H1 (cell line): Measurements from ENCODE around the gene MPP3. TPM values are rescaled to one million over a fixed set of nuclear protein-coding genes. Genes with fewer than 3 reads are reported as not detected.

Experiments
- CTCF ChIA-PET: fragments of 300-600 bp; sonication (Branson Sonifier 250); formaldehyde crosslinking; loops from one replicate; lab custom pipeline; 2021; ENCODE audit not compliant: partially characterized antibody; lab: Charles Lee
- POLR2A ChIA-PET: fragments of 300-600 bp; sonication (Branson Sonifier 250); formaldehyde crosslinking; loops from one replicate; lab custom pipeline; 2021; ENCODE audit warnings: inconsistent platforms; ENCODE audit not compliant: partially characterized antibody; lab: Charles Lee
- DNase-seq, 2 experiments: peaks; one replicate each; pipeline versions ENCODE4 v3.0.0 to v3.0.0-alpha.2; 2010 to 2022; ENCODE audit warnings: low spot score in 2 of 2, low read depth in 1 of 2, mixed read lengths in 1 of 2
- FAIRE-seq: peaks from 2 replicates; lab custom pipeline; 2011; peaks lifted over from hg19 to GRCh38; lab: Jason Lieb, UNC
- H2AFZ ChIP-seq: 2 replicates; pipeline ENCODE4 v1.8.1; 2012; ENCODE audit warnings: low read length, inconsistent platforms
- H2AK5ac ChIP-seq: 2 replicates; pipeline ENCODE4 v1.6.1; 2013; ENCODE audit warnings: low read depth, low read length
- H2BK120ac ChIP-seq: replicated peaks from 2 replicates; pipeline ENCODE3; 2013; ENCODE audit warnings: low read depth, low read length, inconsistent platforms
- H2BK12ac ChIP-seq: 2 replicates; pipeline ENCODE4 v1.6.1; 2013; ENCODE audit warnings: low read depth, low read length
- H2BK15ac ChIP-seq: 2 replicates; pipeline ENCODE4 v1.6.1; 2013; ENCODE audit warnings: low read length
- H2BK20ac ChIP-seq: 2 replicates; pipeline ENCODE4 v1.6.1; 2013; ENCODE audit warnings: low read length
- H2BK5ac ChIP-seq: 2 replicates; pipeline ENCODE4 v1.6.1; 2013; ENCODE audit warnings: low read depth, low read length
- H3K14ac ChIP-seq: 2 replicates; pipeline ENCODE4 v1.6.1; 2013; ENCODE audit warnings: inconsistent platforms; ENCODE audit not compliant: insufficient read length
- H3K18ac ChIP-seq: 2 replicates; pipeline ENCODE4 v1.6.1; 2013; ENCODE audit warnings: low read length; ENCODE audit errors: extremely low read depth
- H3K23ac ChIP-seq: 2 replicates; pipeline ENCODE4 v1.6.1; 2013; ENCODE audit warnings: inconsistent platforms; ENCODE audit not compliant: insufficient read length
- H3K23me2 ChIP-seq: 2 replicates; pipeline ENCODE4 v1.6.1; 2013; ENCODE audit warnings: low read depth, low read length
- H3K27ac ChIP-seq: 2 replicates; pipeline ENCODE4 v1.6.1; 2011; ENCODE audit warnings: low read depth, low read length, inconsistent platforms
- H3K27me3 ChIP-seq, 4 experiments: replicated peaks in 1 of 4; 1 replicate in 1 of 4; 2 replicates in 3 of 4; pipeline versions ENCODE4 v1.6.1 to v1.8.1; 2011 to 2013; ENCODE audit warnings: low read length in 3 of 4, mild to moderate bottlenecking in 3 of 4, inconsistent platforms in 2 of 4, mixed read lengths in 2 of 4, moderate library complexity in 1 of 4; ENCODE audit not compliant: control insufficient read depth in 3 of 4, insufficient read depth in 3 of 4; ENCODE audit errors: extremely low read depth in 1 of 4
- H3K36me3 ChIP-seq, 4 experiments: 2 replicates each; pipeline versions ENCODE4 v1.6.1 to v1.8.1; 2011 to 2013; ENCODE audit warnings: mild to moderate bottlenecking in 4 of 4, low read length in 3 of 4, moderate library complexity in 2 of 4, control low read depth in 1 of 4, inconsistent platforms in 1 of 4; ENCODE audit not compliant: insufficient read depth in 4 of 4, control insufficient read depth in 2 of 4
- H3K4ac ChIP-seq: replicated peaks from 2 replicates; pipeline ENCODE3; 2013; ENCODE audit warnings: low read length, low read depth, mixed read lengths, inconsistent platforms; ENCODE audit not compliant: insufficient read length
- H3K4me1 ChIP-seq, 4 experiments: replicated peaks in 1 of 4; 1 replicate in 1 of 4; 2 replicates in 3 of 4; pipeline versions ENCODE4 v1.6.1 to v1.8.1; 2011 to 2013; ENCODE audit warnings: low read length in 3 of 4, inconsistent platforms in 2 of 4, mixed read lengths in 1 of 4; ENCODE audit not compliant: insufficient read depth in 4 of 4, control insufficient read depth in 3 of 4
- H3K4me2 ChIP-seq, 2 experiments: 2 replicates each; pipeline versions ENCODE4 v1.6.1 to v1.8.1; 2011 to 2013; ENCODE audit warnings: low read depth in 2 of 2, low read length in 2 of 2, control low read depth in 1 of 2, inconsistent platforms in 1 of 2, mild to moderate bottlenecking in 1 of 2; ENCODE audit not compliant: insufficient read depth in 1 of 2
- H3K4me3 ChIP-seq, 4 experiments: fragments of 200-600, 300-600 bp in 1 of 4; sonication (generic), shearing (Covaris generic), sonication (Bioruptor Twin) in 1 of 4; 2 replicates each; pipeline versions ENCODE4 v1.5.1 to v1.8.1; 2011 to 2016; ENCODE audit warnings: low read length in 4 of 4, low read depth in 3 of 4, control low read depth in 2 of 4, inconsistent platforms in 2 of 4, mild to moderate bottlenecking in 2 of 4, mixed read lengths in 1 of 4, moderate library complexity in 1 of 4; ENCODE audit not compliant: insufficient read depth in 2 of 4; ENCODE audit errors: extremely low read depth in 1 of 4
- H3K56ac ChIP-seq: replicated peaks from 2 replicates; pipeline ENCODE3; 2013; ENCODE audit warnings: low read depth, mild to moderate bottlenecking, mixed read lengths, low read length, inconsistent platforms; ENCODE audit not compliant: insufficient read length
- H3K79me1 ChIP-seq: 2 replicates; pipeline ENCODE4 v1.6.1; 2013; ENCODE audit warnings: low read depth, low read length, control low read depth
- H3K79me2 ChIP-seq, 2 experiments: 2 replicates each; pipeline versions ENCODE4 v1.6.1 to v1.8.1; 2012 to 2013; ENCODE audit warnings: low read length in 2 of 2, mild to moderate bottlenecking in 2 of 2, inconsistent platforms in 1 of 2; ENCODE audit not compliant: insufficient read depth in 2 of 2, control insufficient read depth in 1 of 2
- H3K9ac ChIP-seq, 4 experiments: replicated peaks in 1 of 4; 1 replicate in 1 of 4; 2 replicates in 3 of 4; pipeline versions ENCODE4 v1.6.1 to v1.8.1; 2011 to 2013; ENCODE audit warnings: low read depth in 3 of 4, low read length in 3 of 4, control low read depth in 2 of 4, mild to moderate bottlenecking in 2 of 4, moderate library complexity in 2 of 4, inconsistent platforms in 1 of 4; ENCODE audit errors: extremely low read depth in 1 of 4
- H3K9me3 ChIP-seq, 2 experiments: 2 replicates each; pipeline versions ENCODE4 v1.6.1 to v1.8.1; 2012 to 2013; ENCODE audit warnings: mild to moderate bottlenecking in 2 of 2, moderate library complexity in 2 of 2, control low read depth in 1 of 2, inconsistent platforms in 1 of 2, low read depth in 1 of 2, low read length in 1 of 2, mixed read lengths in 1 of 2; ENCODE audit not compliant: insufficient read depth in 2 of 2
- H4K20me1 ChIP-seq, 2 experiments: replicated peaks in 1 of 2; 2 replicates each; pipeline versions ENCODE3 to v1.8.1; 2011 to 2013; ENCODE audit warnings: inconsistent platforms in 2 of 2, low read length in 2 of 2, mild to moderate bottlenecking in 1 of 2; ENCODE audit not compliant: insufficient read depth in 2 of 2, control insufficient read depth in 1 of 2
- H4K5ac ChIP-seq: 2 replicates; pipeline ENCODE4 v1.6.1; 2013; ENCODE audit warnings: low read length, low read depth, mixed read lengths, inconsistent platforms; ENCODE audit not compliant: insufficient read length
- H4K8ac ChIP-seq: 2 replicates; pipeline ENCODE4 v1.8.0; 2013; ENCODE audit warnings: mild to moderate bottlenecking, moderate library complexity, low read length, inconsistent platforms; ENCODE audit not compliant: insufficient read depth; ENCODE audit errors: extremely low read depth
- H4K91ac ChIP-seq: replicated peaks from 2 replicates; pipeline ENCODE3; 2013; ENCODE audit warnings: low read length, mixed read lengths, inconsistent platforms; ENCODE audit not compliant: insufficient read length
- CEBPB ChIP-seq: IDR thresholded peaks from 2 replicates; pipeline ENCODE4 v1.6.1; 2012; ENCODE audit warnings: low read depth, low read length
- CHD1 ChIP-seq: IDR thresholded peaks from 2 replicates; pipeline ENCODE4 v1.6.1; 2012; ENCODE audit warnings: low read depth, low read length, improper control_type of control experiment
- CHD2 ChIP-seq: IDR thresholded peaks from 2 replicates; pipeline ENCODE4 v1.6.1; 2012; ENCODE audit warnings: low read length, improper control_type of control experiment
- HDAC2 ChIP-seq, 2 experiments: fragments of 300-600 bp in 1 of 2; sonication (generic) in 1 of 2; IDR thresholded peaks; 2 replicates each; pipeline ENCODE4 v1.6.1; 2011 to 2012; ENCODE audit warnings: low read depth in 2 of 2, low read length in 2 of 2, mild to moderate bottlenecking in 2 of 2, moderate library complexity in 2 of 2, borderline replicate concordance in 1 of 2, inconsistent platforms in 1 of 2
- MAFK ChIP-seq: IDR thresholded peaks from 2 replicates; pipeline ENCODE4 v1.6.1; 2012; ENCODE audit warnings: low read depth, mild to moderate bottlenecking, improper control_type of control experiment, low read length
- NRF1 ChIP-seq: IDR thresholded peaks from 2 replicates; pipeline ENCODE4 v1.6.1; 2011; ENCODE audit warnings: mild to moderate bottlenecking, low read depth, low read length, improper control_type of control experiment
- PHF8 ChIP-seq: fragments of 200-600 bp; sonication (generic); conservative IDR thresholded peaks from 2 replicates; pipeline ENCODE4 v1.7.1; 2012; ENCODE audit warnings: low read depth, mild to moderate bottlenecking, inconsistent platforms, low read length, moderate library complexity
- SIX5 ChIP-seq: IDR thresholded peaks from 2 replicates; pipeline ENCODE4 v1.6.1; 2011; ENCODE audit warnings: mild to moderate bottlenecking, low read depth, low read length
- SP1 ChIP-seq: IDR thresholded peaks from 2 replicates; pipeline ENCODE4 v1.6.1; 2011; ENCODE audit warnings: low read depth, low read length
- YY1 ChIP-seq: IDR thresholded peaks from 2 replicates; pipeline ENCODE4 v1.6.1; 2011; ENCODE audit warnings: low read depth, mild to moderate bottlenecking, low read length
- WGBS, 2 experiments: shearing (Covaris generic) in 1 of 2; methylation state at CpG; one replicate each; pipeline versions ENCODE4 v1.1.6 to v1.1.7; 2013 to 2015; ENCODE audit warnings: low lambda C conversion rate in 2 of 2, mixed read lengths in 2 of 2, inconsistent platforms in 1 of 2, low coverage in 1 of 2, missing lambda C conversion rate in 1 of 2; ENCODE audit not compliant: insufficient replicate concordance in 2 of 2, insufficient coverage in 1 of 2, insufficient read length in 1 of 2; ENCODE audit errors: extremely low coverage in 1 of 2, missing lambda C conversion rate in 1 of 2; 5-methylcytosine and 5-hydroxymethylcytosine counted together
- polyA plus RNA-seq, 7 experiments: library from polyadenylated mRNA; depleted of rRNA in 3 of 7; stranded (reverse) in 5 of 7; unstranded in 2 of 7; fragments of >200 nt in 5 of 7; fragments of 200-250 nt in 2 of 7; gene quantifications; 1 replicate in 5 of 7; 2 replicates in 1 of 7; 4 replicates in 1 of 7; pipeline versions ENCODE4 v1.2.1 to v1.2.3, GENCODE V29; 2011 to 2013; ENCODE audit warnings: missing spikeins in 2 of 7, mixed read lengths in 2 of 7
- total RNA-seq: library from RNA; stranded (reverse); fragmentation: NEBNext Ultra II Directional; extraction: Animal tissue kit (Norgen Biotek cat#: 25700); gene quantifications from 2 replicates; pipeline ENCODE4 v1.2.1, GENCODE V29; 2021
- TF ChIP-seq, protein P1 (sequence below), 3 experiments: IDR thresholded peaks; 1 replicate in 2 of 3; 2 replicates in 1 of 3; pipeline versions ENCODE4 v1.5.1 to v1.6.1; 2011; ENCODE audit warnings: low read length in 3 of 3, mild to moderate bottlenecking in 3 of 3, inconsistent platforms in 2 of 3, low read depth in 1 of 3, moderate library complexity in 1 of 3; ENCODE audit not compliant: insufficient read depth in 1 of 3; ENCODE audit errors: control extremely low read depth in 1 of 3

MPP3 gene
- total and polyA plus RNA-seq, 2 of the 8 experiments (the other 6 are each of a cell fraction or from before 2014, with no cell fraction given) = 3.1 to 6.1 TPM

DNA sequence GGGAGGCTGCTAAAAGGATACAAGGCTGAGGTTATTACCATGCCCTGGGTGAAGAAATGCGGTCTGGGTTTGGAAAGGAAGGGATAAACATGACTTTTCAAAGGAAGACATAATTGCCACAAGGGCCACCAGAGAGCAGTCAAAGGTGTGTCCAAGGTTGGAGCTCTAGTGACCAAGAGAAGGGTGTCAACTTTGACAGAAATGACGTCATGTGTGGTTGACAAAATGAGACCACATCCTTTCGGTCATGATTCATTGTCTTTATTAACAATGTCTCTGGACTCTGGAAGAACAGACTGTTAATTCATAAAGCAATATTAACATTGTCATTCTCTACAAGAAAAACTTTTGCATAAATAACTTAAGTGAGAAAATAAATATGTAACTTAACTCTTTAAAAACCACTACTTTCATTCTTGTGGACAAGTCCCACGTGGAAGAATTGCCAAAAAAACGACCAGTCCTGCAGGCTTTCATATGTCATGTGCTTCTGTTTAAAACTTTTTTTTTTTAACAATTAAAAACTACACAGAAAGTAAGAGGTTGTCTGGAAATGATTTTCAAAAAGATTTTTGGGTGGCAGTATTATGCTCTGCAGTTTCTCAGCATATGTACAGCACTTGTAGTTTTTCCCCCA, 79.3 kb downstream of the MPP3 start:
- no peak for FAIRE-seq
- Histone ChIP-seq H4K8ac (no peak overlapping the region), H2BK5ac (no peak overlapping the region), H2BK20ac (no peak overlapping the region), H2AFZ (no peak overlapping the region), H4K20me1 (no peaks in the 10 kb centered on the region), H3K4ac (no peak overlapping the region), H3K27ac (no peak overlapping the region), H3K36me3 (no peaks in the 10 kb centered on the region), H3K4me1 (peaks cover 0 to 13% (median 4%) of the 10 kb centered on the region in 4 experiments; a peak in 5 of 7 replicates), H3K4me2 (no peak overlapping the region), H2BK12ac (no peak overlapping the region), H3K18ac (no peak overlapping the region), H3K79me1 (no peaks in the 10 kb centered on the region), H3K9ac (no peak overlapping the region), H4K5ac (no peak overlapping the region), H2BK15ac (no peak overlapping the region), H3K27me3 (peaks cover 0 to 27% (median 23%) of the 10 kb centered on the region in 4 experiments; a peak in 6 of 7 replicates), H3K23ac (no peak overlapping the region), H3K56ac (no peak overlapping the region), H2AK5ac (no peak overlapping the region), H3K14ac (no peak overlapping the region), H3K79me2 (no peaks in the 10 kb centered on the region), H2BK120ac (no peak overlapping the region), H3K9me3 (no peaks in the 10 kb centered on the region), H3K23me2 (peaks cover 3% of the 10 kb centered on the region; the same call in 1 of the 2 replicates), H4K91ac (no peak overlapping the region), H3K4me3 (no peak overlapping the region)
- WGBS, 2 experiments = 90% methylated on average over 5 of the region's 5 CpGs; no CpG with 5 or more reads in 1 of the 2 experiments
- CTCF ChIA-PET = interaction anchor here (0.7 to 22.9 kb wide), 8 partner anchors 7 to 293 kb away, joined by 3 to 969 read pairs (median 4); partner anchors contain the start of gene SOST
- DNase-seq = no peak
- POLR2A ChIA-PET = interaction anchor here (0.6 to 1.8 kb wide), 3 partner anchors 13 to 142 kb away, joined by 3 to 7 read pairs (median 4); no protein-coding TSS in a partner anchor
- TF ChIP-seq CHD1 = no peak
- no peak for TF ChIP-seq PHF8
- TF ChIP-seq SP1 = no peak
- TF ChIP-seq SIX5 = no peak
- no peak for TF ChIP-seq CEBPB
- TF ChIP-seq HDAC2 (IDR thresholded peaks at IDR 0.05; ENCODE audit: borderline replicate concordance in 1 of 2, low read depth in 2 of 2, low read length in 2 of 2) = no peak
- no peak for TF ChIP-seq MAFK
- TF ChIP-seq NRF1 = no peak
- TF ChIP-seq CHD2 = no peak
- no peak for TF ChIP-seq YY1
- TF ChIP-seq, protein P1, sequence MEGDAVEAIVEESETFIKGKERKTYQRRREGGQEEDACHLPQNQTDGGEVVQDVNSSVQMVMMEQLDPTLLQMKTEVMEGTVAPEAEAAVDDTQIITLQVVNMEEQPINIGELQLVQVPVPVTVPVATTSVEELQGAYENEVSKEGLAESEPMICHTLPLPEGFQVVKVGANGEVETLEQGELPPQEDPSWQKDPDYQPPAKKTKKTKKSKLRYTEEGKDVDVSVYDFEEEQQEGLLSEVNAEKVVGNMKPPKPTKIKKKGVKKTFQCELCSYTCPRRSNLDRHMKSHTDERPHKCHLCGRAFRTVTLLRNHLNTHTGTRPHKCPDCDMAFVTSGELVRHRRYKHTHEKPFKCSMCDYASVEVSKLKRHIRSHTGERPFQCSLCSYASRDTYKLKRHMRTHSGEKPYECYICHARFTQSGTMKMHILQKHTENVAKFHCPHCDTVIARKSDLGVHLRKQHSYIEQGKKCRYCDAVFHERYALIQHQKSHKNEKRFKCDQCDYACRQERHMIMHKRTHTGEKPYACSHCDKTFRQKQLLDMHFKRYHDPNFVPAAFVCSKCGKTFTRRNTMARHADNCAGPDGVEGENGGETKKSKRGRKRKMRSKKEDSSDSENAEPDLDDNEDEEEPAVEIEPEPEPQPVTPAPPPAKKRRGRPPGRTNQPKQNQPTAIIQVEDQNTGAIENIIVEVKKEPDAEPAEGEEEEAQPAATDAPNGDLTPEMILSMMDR (IDR thresholded peaks at IDR 0.05; ENCODE audit: control extremely low read depth in 1 of 3, insufficient read depth in 1 of 3, low read depth in 1 of 3, low read length in 3 of 3) = no peak
